ENCODE results near the gene FAT2.
A peak's percentile ranks its signal among the peaks of the same experiment; 100 is the strongest.

Gene FAT2

DNA sequence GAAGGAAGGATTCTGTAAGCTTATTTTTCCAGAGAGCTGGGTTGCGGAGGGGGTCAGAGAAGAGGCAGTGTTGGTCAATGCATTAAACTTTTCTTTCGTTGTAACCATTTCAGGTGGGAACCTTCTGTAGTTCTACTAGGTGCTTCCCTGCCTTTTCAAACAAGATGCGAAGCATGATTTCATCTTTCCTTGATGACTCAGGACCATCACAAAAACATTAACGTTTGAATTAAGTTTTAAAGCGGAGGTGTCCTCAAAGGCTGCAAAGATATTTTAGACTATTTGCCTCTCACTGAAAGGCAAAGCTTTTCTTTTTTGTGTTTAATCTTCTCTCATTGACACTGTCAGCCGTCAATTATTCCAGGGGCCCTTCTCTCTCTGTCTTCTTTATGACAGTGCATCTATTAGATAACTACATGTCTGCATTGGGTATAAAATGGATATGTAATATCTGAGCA is 26.3 kb upstream of the FAT2 start:
- Histone ChIP-seq H3K56ac (ENCODE audit: low read length) (no peak overlapping the region), H2BK5ac (ENCODE audit: low read length) (no peak overlapping the region), H3K27ac (ENCODE audit: low read depth, low read length) (no peak overlapping the region), H4K8ac (ENCODE audit: low read depth, low read length) (no peak overlapping the region), H2BK120ac (ENCODE audit: low read depth, low read length) (no peak overlapping the region), H3K4me2 (ENCODE audit: low read length) (no peak overlapping the region), H3K27me3 (ENCODE audit: insufficient read depth, low read length, poor library complexity) (no peaks in the 10 kb centered on the region), H3K4ac (ENCODE audit: low read depth, low read length) (no peak overlapping the region), H3K23ac (ENCODE audit: low read length) (no peak overlapping the region), H3K79me1 (ENCODE audit: low read length) (no peaks in the 10 kb centered on the region), H3K4me3 (ENCODE audit: low read length) (no peak overlapping the region), H3K18ac (ENCODE audit: low read length) (no peak overlapping the region), H3K4me1 (ENCODE audit: control insufficient read depth, low read depth, low read length) (peaks cover 14% of the 10 kb centered on the region), H2AK5ac (ENCODE audit: low read length) (no peak overlapping the region), H3K79me2 (ENCODE audit: control insufficient read depth, insufficient read depth, low read length) (no peaks in the 10 kb centered on the region), H4K5ac (ENCODE audit: low read length) (no peak overlapping the region), H2BK15ac (replicated peaks; ENCODE audit: low read depth) (no peak overlapping the region), H3K9ac (ENCODE audit: low read length) (no peak overlapping the region), H3K36me3 (ENCODE audit: control insufficient read depth, insufficient read depth, low read length) (no peaks in the 10 kb centered on the region)
- DNase-seq: no peak
- WGBS (ENCODE audit: extremely low coverage, insufficient coverage, low lambda C conversion rate): no CpG with 5 or more reads among the region's 6 CpGs

GRCh38 chr5:151615431-151615830 is 24.3 kb upstream of the FAT2 start:
- no peak overlapping the region for H2BK120ac ChIP-seq (ENCODE audit: low read depth, low read length)
- no peak overlapping the region for H3K4ac ChIP-seq (ENCODE audit: low read depth, low read length)
- no peak overlapping the region for H3K9ac ChIP-seq (ENCODE audit: low read length)
- no peak overlapping the region for H2BK15ac ChIP-seq (replicated peaks; ENCODE audit: low read depth)
- H3K36me3 ChIP-seq (ENCODE audit: control insufficient read depth, insufficient read depth, low read length): no peaks in the 10 kb centered on the region
- no peak overlapping the region for H2AK5ac ChIP-seq (ENCODE audit: low read length)
- H3K56ac ChIP-seq (ENCODE audit: low read length): no peak overlapping the region
- H3K27me3 ChIP-seq (ENCODE audit: insufficient read depth, low read length, poor library complexity): no peaks in the 10 kb centered on the region
- H3K18ac ChIP-seq (ENCODE audit: low read length): no peak overlapping the region
- H3K4me3 ChIP-seq (ENCODE audit: low read length): no peak overlapping the region
- no CpG with 5 or more reads among the region's 4 CpGs for WGBS (ENCODE audit: extremely low coverage, insufficient coverage, low lambda C conversion rate)
- H2BK5ac ChIP-seq (ENCODE audit: low read length): no peak overlapping the region
- H3K79me1 ChIP-seq (ENCODE audit: low read length): no peaks in the 10 kb centered on the region
- DNase-seq: peak; percentile 30
- no peak overlapping the region for H3K23ac ChIP-seq (ENCODE audit: low read length)
- H3K79me2 ChIP-seq (ENCODE audit: control insufficient read depth, insufficient read depth, low read length): no peaks in the 10 kb centered on the region
- peaks cover 13% of the 10 kb centered on the region for H3K4me1 ChIP-seq (ENCODE audit: control insufficient read depth, low read depth, low read length)
- no peak overlapping the region for H3K27ac ChIP-seq (ENCODE audit: low read depth, low read length)
- no peak overlapping the region for H4K8ac ChIP-seq (ENCODE audit: low read depth, low read length)
- no peak overlapping the region for H3K4me2 ChIP-seq (ENCODE audit: low read length)
- H4K5ac ChIP-seq (ENCODE audit: low read length): no peak overlapping the region

DNA sequence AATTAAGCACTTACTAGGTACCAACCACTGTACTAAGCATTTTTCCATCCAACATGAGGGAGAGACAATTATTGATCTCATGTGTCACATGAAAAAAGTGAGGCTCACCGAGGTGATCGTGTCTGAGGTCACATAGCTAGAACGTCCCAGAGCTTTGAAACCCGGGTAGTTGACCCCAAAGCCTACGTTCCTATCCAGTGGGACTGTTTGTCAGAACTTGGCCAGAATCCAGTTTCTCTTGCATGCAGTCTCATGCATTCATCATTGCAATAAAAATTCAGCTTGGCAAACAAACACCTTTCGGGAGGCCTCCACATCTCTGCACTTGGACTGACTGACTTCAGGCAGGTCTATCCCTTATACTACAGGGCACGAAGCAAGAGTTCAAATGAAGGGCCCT is 23.4 kb upstream of the FAT2 start:
- Histone ChIP-seq H3K4me2 (ENCODE audit: low read length) (no peak overlapping the region), H3K79me2 (ENCODE audit: control insufficient read depth, insufficient read depth, low read length) (no peaks in the 10 kb centered on the region), H3K23ac (ENCODE audit: low read length) (no peak overlapping the region), H3K4ac (ENCODE audit: low read depth, low read length) (no peak overlapping the region), H3K27me3 (ENCODE audit: insufficient read depth, low read length, poor library complexity) (no peaks in the 10 kb centered on the region), H3K79me1 (ENCODE audit: low read length) (no peaks in the 10 kb centered on the region), H2BK120ac (ENCODE audit: low read depth, low read length) (no peak overlapping the region), H3K4me1 (ENCODE audit: control insufficient read depth, low read depth, low read length) (peaks cover 6% of the 10 kb centered on the region), H3K27ac (ENCODE audit: low read depth, low read length) (no peak overlapping the region), H3K18ac (ENCODE audit: low read length) (no peak overlapping the region), H2BK5ac (ENCODE audit: low read length) (no peak overlapping the region), H2BK15ac (replicated peaks; ENCODE audit: low read depth) (no peak overlapping the region), H3K56ac (ENCODE audit: low read length) (no peak overlapping the region), H4K8ac (ENCODE audit: low read depth, low read length) (no peak overlapping the region), H3K9ac (ENCODE audit: low read length) (no peak overlapping the region), H3K36me3 (ENCODE audit: control insufficient read depth, insufficient read depth, low read length) (no peaks in the 10 kb centered on the region), H3K4me3 (ENCODE audit: low read length) (no peak overlapping the region), H4K5ac (ENCODE audit: low read length) (no peak overlapping the region), H2AK5ac (ENCODE audit: low read length) (no peak overlapping the region)
- no peak for DNase-seq
- WGBS (ENCODE audit: extremely low coverage, insufficient coverage, low lambda C conversion rate): no CpG with 5 or more reads among the region's 7 CpGs

GRCh38 chr5:151612689-151613427 is 21.7 kb upstream of the FAT2 start:
- Histone ChIP-seq H2BK15ac (replicated peaks; ENCODE audit: low read depth) (no peak overlapping the region), H3K4me3 (ENCODE audit: low read length) (no peak overlapping the region), H3K79me2 (ENCODE audit: control insufficient read depth, insufficient read depth, low read length) (no peaks in the 10 kb centered on the region), H3K4me1 (ENCODE audit: control insufficient read depth, low read depth, low read length) (no peaks in the 10 kb centered on the region), H3K56ac (ENCODE audit: low read length) (no peak overlapping the region), H2AK5ac (ENCODE audit: low read length) (no peak overlapping the region), H4K8ac (ENCODE audit: low read depth, low read length) (no peak overlapping the region), H3K4ac (ENCODE audit: low read depth, low read length) (no peak overlapping the region), H3K36me3 (ENCODE audit: control insufficient read depth, insufficient read depth, low read length) (no peaks in the 10 kb centered on the region), H3K27me3 (ENCODE audit: insufficient read depth, low read length, poor library complexity) (no peaks in the 10 kb centered on the region), H2BK5ac (ENCODE audit: low read length) (no peak overlapping the region), H3K23ac (ENCODE audit: low read length) (no peak overlapping the region), H2BK120ac (ENCODE audit: low read depth, low read length) (no peak overlapping the region), H4K5ac (ENCODE audit: low read length) (no peak overlapping the region), H3K27ac (ENCODE audit: low read depth, low read length) (no peak overlapping the region), H3K18ac (ENCODE audit: low read length) (no peak overlapping the region), H3K79me1 (ENCODE audit: low read length) (no peaks in the 10 kb centered on the region), H3K4me2 (ENCODE audit: low read length) (no peak overlapping the region), H3K9ac (ENCODE audit: low read length) (no peak overlapping the region)
- WGBS (ENCODE audit: extremely low coverage, insufficient coverage, low lambda C conversion rate): no CpG with 5 or more reads among the region's 8 CpGs
- DNase-seq: peak; percentile 26

DNA sequence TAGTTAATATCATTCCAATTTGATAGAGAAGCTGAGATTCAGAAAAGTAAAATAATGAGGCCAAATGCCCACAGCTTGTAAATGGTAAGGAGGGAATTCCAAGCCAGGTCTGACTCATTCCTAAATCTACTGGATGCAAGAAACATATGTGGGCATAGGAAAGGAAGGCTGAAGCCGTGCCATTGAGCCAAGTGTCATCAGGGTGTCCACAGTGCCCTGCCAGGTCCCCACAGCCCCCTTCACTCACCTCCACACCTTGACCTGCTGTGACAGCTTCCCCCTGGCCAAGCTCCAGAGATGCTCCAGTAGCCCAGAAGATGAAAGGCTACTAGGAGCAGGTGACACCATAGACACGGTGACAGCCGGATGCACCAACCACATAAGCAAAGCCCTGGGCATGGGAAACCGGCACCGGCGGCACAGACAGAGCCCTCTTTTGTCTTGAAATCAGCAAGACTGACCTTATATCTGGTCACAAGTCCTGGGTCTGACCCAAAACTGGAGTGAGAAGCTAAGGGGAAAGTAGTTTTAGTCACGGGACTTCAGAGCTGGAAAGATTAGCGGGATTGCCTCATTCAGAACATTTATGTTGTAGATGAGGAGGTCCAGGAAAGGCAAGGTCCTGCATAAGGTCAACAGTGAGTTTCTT is 20.1 kb upstream of the FAT2 start:
- DNase-seq: no peak
- no peak overlapping the region for H2AK5ac ChIP-seq (ENCODE audit: low read length)
- no peak overlapping the region for H3K23ac ChIP-seq (ENCODE audit: low read length)
- no CpG with 5 or more reads among the region's 8 CpGs for WGBS (ENCODE audit: extremely low coverage, insufficient coverage, low lambda C conversion rate)
- no peak overlapping the region for H3K18ac ChIP-seq (ENCODE audit: low read length)
- no peak overlapping the region for H3K9ac ChIP-seq (ENCODE audit: low read length)
- no peak overlapping the region for H3K4me2 ChIP-seq (ENCODE audit: low read length)
- H3K4me1 ChIP-seq (ENCODE audit: control insufficient read depth, low read depth, low read length): no peaks in the 10 kb centered on the region
- no peak overlapping the region for H3K4ac ChIP-seq (ENCODE audit: low read depth, low read length)
- H2BK120ac ChIP-seq (ENCODE audit: low read depth, low read length): no peak overlapping the region
- no peak overlapping the region for H3K56ac ChIP-seq (ENCODE audit: low read length)
- no peaks in the 10 kb centered on the region for H3K27me3 ChIP-seq (ENCODE audit: insufficient read depth, low read length, poor library complexity)
- no peak overlapping the region for H3K27ac ChIP-seq (ENCODE audit: low read depth, low read length)
- no peak overlapping the region for H4K5ac ChIP-seq (ENCODE audit: low read length)
- H2BK15ac ChIP-seq (replicated peaks; ENCODE audit: low read depth): no peak overlapping the region
- no peak overlapping the region for H2BK5ac ChIP-seq (ENCODE audit: low read length)
- no peak overlapping the region for H3K4me3 ChIP-seq (ENCODE audit: low read length)
- no peaks in the 10 kb centered on the region for H3K79me2 ChIP-seq (ENCODE audit: control insufficient read depth, insufficient read depth, low read length)
- no peak overlapping the region for H4K8ac ChIP-seq (ENCODE audit: low read depth, low read length)
- H3K79me1 ChIP-seq (ENCODE audit: low read length): no peaks in the 10 kb centered on the region
- H3K36me3 ChIP-seq (ENCODE audit: control insufficient read depth, insufficient read depth, low read length): no peaks in the 10 kb centered on the region

DNA sequence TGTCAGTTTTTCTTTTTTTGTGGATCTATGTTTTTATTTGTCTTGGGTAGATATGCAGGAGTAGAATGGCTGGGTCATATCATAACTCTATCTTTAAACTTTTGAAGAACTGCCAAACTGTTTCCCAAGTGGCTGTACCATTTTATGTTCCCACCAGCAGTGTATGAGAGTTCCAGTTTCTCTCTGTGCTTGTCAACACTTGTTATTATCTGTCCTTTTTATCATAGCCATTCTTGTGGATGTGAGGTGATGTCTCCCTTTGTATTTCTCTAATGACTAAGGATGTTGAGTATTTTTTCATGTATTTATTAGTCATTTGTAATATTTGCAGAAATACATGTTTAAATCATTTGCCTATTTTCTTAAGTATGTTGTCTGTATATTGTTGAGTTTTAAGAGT is 17.4 kb upstream of the FAT2 start:
- Histone ChIP-seq H4K8ac (ENCODE audit: low read depth, low read length) (no peak overlapping the region), H3K4me3 (ENCODE audit: low read length) (no peak overlapping the region), H3K4ac (ENCODE audit: low read depth, low read length) (no peak overlapping the region), H3K56ac (ENCODE audit: low read length) (no peak overlapping the region), H3K9ac (ENCODE audit: low read length) (no peak overlapping the region), H2BK15ac (replicated peaks; ENCODE audit: low read depth) (no peak overlapping the region), H3K79me2 (ENCODE audit: control insufficient read depth, insufficient read depth, low read length) (no peaks in the 10 kb centered on the region), H3K36me3 (ENCODE audit: control insufficient read depth, insufficient read depth, low read length) (no peaks in the 10 kb centered on the region), H2AK5ac (ENCODE audit: low read length) (no peak overlapping the region), H3K27me3 (ENCODE audit: insufficient read depth, low read length, poor library complexity) (no peaks in the 10 kb centered on the region), H3K4me1 (ENCODE audit: control insufficient read depth, low read depth, low read length) (no peaks in the 10 kb centered on the region), H3K27ac (ENCODE audit: low read depth, low read length) (no peak overlapping the region), H2BK5ac (ENCODE audit: low read length) (no peak overlapping the region), H3K18ac (ENCODE audit: low read length) (no peak overlapping the region), H3K23ac (ENCODE audit: low read length) (no peak overlapping the region), H3K4me2 (ENCODE audit: low read length) (no peak overlapping the region), H3K79me1 (ENCODE audit: low read length) (no peaks in the 10 kb centered on the region), H2BK120ac (ENCODE audit: low read depth, low read length) (no peak overlapping the region), H4K5ac (ENCODE audit: low read length) (no peak overlapping the region)
- DNase-seq: no peak

All from mesendoderm (in vitro differentiated cells).